Endodermal cell (in vitro differentiated cells): ENCODE data around the gene ADAM22. TPM values are rescaled to one million over a fixed set of nuclear protein-coding genes. Genes with fewer than 3 reads are reported as not detected.

Experiments used
- DNase-seq: peaks from one replicate; pipeline ENCODE4 v3.0.0-alpha.2; 2017
- H3K27ac ChIP-seq: 2 replicates; pipeline ENCODE4 v1.5.1; 2013; ENCODE audit warnings: mild to moderate bottlenecking, low read depth, low read length, moderate library complexity
- H3K27me3 ChIP-seq: 2 replicates; pipeline ENCODE4 v1.6.1; 2013; ENCODE audit warnings: mild to moderate bottlenecking, low read length, moderate library complexity; ENCODE audit not compliant: insufficient read depth, control insufficient read depth, poor library complexity, severe bottlenecking
- H3K36me3 ChIP-seq: 2 replicates; pipeline ENCODE4 v1.7.0; 2013; ENCODE audit warnings: mild to moderate bottlenecking, low read length, moderate library complexity; ENCODE audit not compliant: control insufficient read depth, insufficient read depth
- H3K4me1 ChIP-seq: one replicate; pipeline ENCODE4 v1.7.0; 2013; ENCODE audit warnings: low read length; ENCODE audit not compliant: control insufficient read depth, insufficient read depth
- H3K4me3 ChIP-seq: 2 replicates; pipeline ENCODE4 v1.5.1; 2013; ENCODE audit warnings: mild to moderate bottlenecking, low read length, moderate library complexity
- H3K9ac ChIP-seq: 2 replicates; pipeline ENCODE4 v1.6.1; 2013; ENCODE audit warnings: mild to moderate bottlenecking, low read length, moderate library complexity; ENCODE audit not compliant: poor library complexity, severe bottlenecking; ENCODE audit errors: extremely low read depth
- H3K9me3 ChIP-seq: 2 replicates; pipeline ENCODE4 v1.6.1; 2013; ENCODE audit warnings: mild to moderate bottlenecking, low read length, moderate library complexity; ENCODE audit not compliant: control insufficient read depth
- H3K27ac Mint-ChIP-seq: 2 replicates; pipeline ENCODE4 v1.8.0; 2020; ENCODE audit warnings: mixed read lengths
- H3K27me3 Mint-ChIP-seq: 2 replicates; pipeline ENCODE4 v1.8.0; 2021; ENCODE audit warnings: mild to moderate bottlenecking, mixed read lengths; ENCODE audit not compliant: insufficient read depth
- H3K36me3 Mint-ChIP-seq: 2 replicates; pipeline ENCODE4 v1.8.0; 2020; ENCODE audit warnings: low read depth, mixed read lengths
- H3K4me1 Mint-ChIP-seq: 2 replicates; pipeline ENCODE4 v1.8.0; 2020; ENCODE audit warnings: mixed read lengths
- H3K4me3 Mint-ChIP-seq: 2 replicates; pipeline ENCODE4 v1.8.0; 2020; ENCODE audit warnings: mild to moderate bottlenecking, moderate library complexity, mixed read lengths
- H3K9me3 Mint-ChIP-seq: 2 replicates; pipeline ENCODE4 v1.8.0; 2020; ENCODE audit warnings: mild to moderate bottlenecking, mixed read lengths
- CTCF ChIP-seq: fragments of 200-600 bp; sonication (generic); conservative IDR thresholded peaks from 2 replicates; pipeline ENCODE4 v1.5.0; 2021; ENCODE audit warnings: antibody characterized with exemption, mild to moderate bottlenecking
- WGBS, 2 experiments: methylation state at CpG; one replicate each; pipeline versions ENCODE4 v1.1.5 to v1.1.7; 2013; ENCODE audit warnings: missing lambda C conversion rate in 2 of 2, mixed read lengths in 1 of 2; ENCODE audit not compliant: insufficient coverage in 1 of 2, insufficient read length in 1 of 2; 5-methylcytosine and 5-hydroxymethylcytosine counted together
- total RNA-seq, 2 donors: library from RNA; stranded (reverse); fragmentation: NEBNext Ultra II Directional in 1 of 2; extraction: Animal tissue kit (Norgen Biotek cat#: 25700) in 1 of 2; gene quantifications; 2 replicates in 1 of 2; 3 replicates in 1 of 2; pipeline ENCODE4 v1.2.1, GENCODE V29; 2021

Gene ADAM22
- total RNA-seq, 2 donors from 2014 or later, result 10.9 to 11.5 TPM

- Histone ChIP-seq H3K9ac (no peak overlapping the region), H3K27ac (no peak overlapping the region), H3K9me3 (no peaks in the 10 kb centered on the region), H3K4me1 (no peaks in the 10 kb centered on the region), H3K36me3 (no peaks in the 10 kb centered on the region), H3K4me3 (no peak overlapping the region), H3K27me3 (no peaks in the 10 kb centered on the region)
- Mint-ChIP-seq H3K9me3 (peaks cover 9% of the 10 kb centered on the region), H3K27me3 (no peaks in the 10 kb centered on the region), H3K4me3 (no peak overlapping the region), H3K36me3 (no peaks in the 10 kb centered on the region), H3K4me1 (no peaks in the 10 kb centered on the region), H3K27ac (no peak overlapping the region)
- no peak for DNase-seq
- no peak for TF ChIP-seq CTCF
Measured at GRCh38 chr7:88165697-88166096, 231.6 kb downstream of the ADAM22 start.

GRCh38 chr7:88167223-88167622 lies 233.2 kb downstream of the ADAM22 start:
- no peak for TF ChIP-seq CTCF
- H3K9me3 Mint-ChIP-seq, result peaks cover under 1% of the 10 kb centered on the region
- no peak for DNase-seq
- no peaks in the 10 kb centered on the region for H3K4me1 ChIP-seq
- H3K27me3 ChIP-seq, result no peaks in the 10 kb centered on the region
- no peak overlapping the region for H3K27ac ChIP-seq
- H3K27me3 Mint-ChIP-seq, result no peaks in the 10 kb centered on the region
- H3K36me3 Mint-ChIP-seq, result no peaks in the 10 kb centered on the region
- no peaks in the 10 kb centered on the region for H3K4me1 Mint-ChIP-seq
- peak overlapping the region; percentile 1 for H3K27ac Mint-ChIP-seq
- H3K4me3 Mint-ChIP-seq, result no peak overlapping the region
- no peaks in the 10 kb centered on the region for H3K9me3 ChIP-seq
- no peaks in the 10 kb centered on the region for H3K36me3 ChIP-seq
- H3K9ac ChIP-seq, result no peak overlapping the region
- 88 to 89% methylated on average over 2 of the region's 2 CpGs for WGBS, 2 experiments
- H3K4me3 ChIP-seq, result no peak overlapping the region

- no peak for DNase-seq
- Mint-ChIP-seq H3K36me3 (no peaks in the 10 kb centered on the region), H3K27ac (peak overlapping the region; percentile 1), H3K4me3 (no peak overlapping the region), H3K9me3 (no peaks in the 10 kb centered on the region), H3K4me1 (no peaks in the 10 kb centered on the region), H3K27me3 (no peaks in the 10 kb centered on the region)
- Histone ChIP-seq H3K9ac (no peak overlapping the region), H3K27me3 (no peaks in the 10 kb centered on the region), H3K36me3 (no peaks in the 10 kb centered on the region), H3K4me1 (no peaks in the 10 kb centered on the region), H3K27ac (no peak overlapping the region), H3K4me3 (no peak overlapping the region), H3K9me3 (no peaks in the 10 kb centered on the region)
- TF ChIP-seq CTCF, result no peak
- WGBS, 2 experiments, result 79 to 100% methylated on average over 2 of the region's 2 CpGs
Measured at GRCh38 chr7:88167721-88168120, 233.7 kb downstream of the ADAM22 start.
